Tibial artery (tissue), 4 donors: ENCODE measurements around the gene FAM234A.
A peak's percentile ranks its signal among the peaks of the same experiment; 100 is the strongest.
"Not testable (repeated sequence)": the region's sequence is repeated elsewhere in the genome, so short reads cannot be mapped to it uniquely, and the experiment has no call there.

Experiments
- DNase-seq, 2 donors: peaks; one replicate each; pipeline ENCODE4 v3.0.0-alpha.2; 2019
- H3K27ac ChIP-seq, 2 donors: fragments of 200-600 bp; sonication (generic) in 1 of 2; 1 replicate in 1 of 2; 2 replicates in 1 of 2; pipeline ENCODE4 v1.5.1; 2018 to 2019; ENCODE audit warnings: mild to moderate bottlenecking in 1 of 2
- H3K27me3 ChIP-seq, 2 donors: fragments of 200-600 bp; sonication (generic) in 1 of 2; one replicate each; pipeline versions ENCODE4 v1.5.1 to v1.6.0; 2016 to 2019
- H3K36me3 ChIP-seq, 3 donors: fragments of 200-600 bp; sonication (generic) in 2 of 3; one replicate each; pipeline ENCODE4 v1.5.1; 2016 to 2019; ENCODE audit warnings: mild to moderate bottlenecking in 2 of 3
- H3K4me1 ChIP-seq, 4 donors: fragments of 200-600 bp; sonication (generic) in 2 of 4; 1 replicate in 3 of 4; 2 replicates in 1 of 4; pipeline ENCODE4 v1.5.1; 2016 to 2019
- H3K4me3 ChIP-seq, 2 donors: fragments of 200-600 bp; sonication (generic) in 1 of 2; 1 replicate in 1 of 2; 2 replicates in 1 of 2; pipeline ENCODE4 v1.5.1; 2018 to 2019; ENCODE audit warnings: mild to moderate bottlenecking in 2 of 2
- H3K9me3 ChIP-seq, 3 donors: fragments of 200-600 bp; sonication (generic) in 1 of 3; one replicate each; pipeline ENCODE4 v1.5.1; 2016 to 2019
- CTCF ChIP-seq, 2 experiments: fragments of 200-600 bp in 1 of 2; fragments of 450-650 bp in 1 of 2; IDR thresholded peaks; one replicate each; pipeline ENCODE4 v1.5.1; 2017 to 2019; ENCODE audit warnings: antibody characterized with exemption in 2 of 2, mild to moderate bottlenecking in 1 of 2, moderate library complexity in 1 of 2
- intact Hi-C: fragments of 100-400 bp; cut with DNase I; formaldehyde crosslinking; loops from one replicate; pipeline ENCODE4 v1.15.0; 2023; ENCODE audit warnings: low total_unique reads

The FAM234A gene

GRCh38 chr16:228852-229730 lies 5.5 kb upstream of the FAM234A start, which contains the start of gene LUC7L:
Gene LUC7L, minus strand, starts transcription at chr16:229449. Its CDS starts 110 bp downstream, at chr16:229339.
- Histone ChIP-seq H3K9me3 (no peaks in the 10 kb centered on the region), H3K27me3 (no peaks in the 10 kb centered on the region), H3K4me3 (peak within 1 kb of the TSS; percentile 79 to 88), H3K4me1 (peaks cover 5 to 23% (median 14%) of the 10 kb centered on the region in 4 donors), H3K27ac (peak within 1 kb of the TSS; percentile 90 to 95), H3K36me3 (peaks cover 29 to 36% (median 32%) of the 10 kb centered on the region in 3 donors)
- DNase-seq: peak; percentile 84 to 90
- intact Hi-C loops: no loop called here
- no peak for TF ChIP-seq CTCF (IDR thresholded peaks at IDR 0.05)

- no peak for TF ChIP-seq CTCF (IDR thresholded peaks at IDR 0.05)
- Histone ChIP-seq H3K36me3 (peaks cover 22 to 29% (median 25%) of the 10 kb centered on the region in 3 donors), H3K27ac (peak overlapping the region; percentile 90 to 95), H3K4me1 (peaks cover 5 to 25% (median 14%) of the 10 kb centered on the region in 4 donors), H3K4me3 (peak overlapping the region; percentile 79 to 88), H3K9me3 (no peaks in the 10 kb centered on the region), H3K27me3 (no peaks in the 10 kb centered on the region)
- intact Hi-C loops: no loop called here
- no peak for DNase-seq
These were observed 4.8 kb upstream of the FAM234A start for GRCh38 chr16:229731-230281.

- intact Hi-C loops, H3K27ac ChIP-seq, H3K9me3 ChIP-seq, H3K27me3 ChIP-seq, H3K4me3 ChIP-seq, DNase-seq: not testable (repeated sequence)
- Histone ChIP-seq H3K4me1 (peaks cover 5 to 25% (median 14%) of the 10 kb centered on the region in 4 donors), H3K36me3 (peaks cover 19 to 24% (median 21%) of the 10 kb centered on the region in 3 donors)
These were observed 4.3 kb upstream of the FAM234A start for GRCh38 chr16:230351-230750.

- intact Hi-C loops: no loop called here
- Histone ChIP-seq H3K4me1 (peaks cover 5 to 30% (median 19%) of the 10 kb centered on the region in 4 donors), H3K27me3 (no peaks in the 10 kb centered on the region), H3K9me3 (no peaks in the 10 kb centered on the region), H3K27ac (no peak overlapping the region), H3K4me3 (no peak overlapping the region), H3K36me3 (peaks cover 13 to 18% (median 16%) of the 10 kb centered on the region in 3 donors)
- TF ChIP-seq CTCF (IDR thresholded peaks at IDR 0.05): no peak
- DNase-seq: no peak
These were observed 3.7 kb upstream of the FAM234A start for GRCh38 chr16:230949-231348.

DNA sequence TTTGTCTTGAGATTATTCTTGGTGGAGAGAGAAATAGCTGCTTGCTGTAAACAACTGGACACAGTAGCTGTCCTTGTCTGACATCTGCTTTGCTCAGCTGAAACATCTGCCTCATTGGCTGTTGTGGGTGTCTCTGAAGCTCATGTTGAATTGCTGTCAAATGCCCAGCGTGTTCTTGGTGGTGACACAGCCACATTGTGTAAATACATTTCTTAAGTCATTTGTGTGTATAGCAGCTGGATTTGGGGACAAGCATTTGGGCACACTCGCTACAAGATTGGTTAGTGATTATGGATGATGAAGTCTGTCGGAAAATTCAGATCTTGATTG lies 5.3 kb downstream of the FAM234A start:
- no peaks in the 10 kb centered on the region for H3K9me3 ChIP-seq
- no peaks in the 10 kb centered on the region for H3K27me3 ChIP-seq
- no peak overlapping the region for H3K27ac ChIP-seq
- no peak for DNase-seq
- intact Hi-C loops: loop anchor here (5.0 kb wide), 1 partner anchor 107 kb away; no protein-coding TSS in a partner anchor
- no peak for TF ChIP-seq CTCF (IDR thresholded peaks at IDR 0.05)
- H3K4me1 ChIP-seq: peaks cover 0 to 10% (median 5%) of the 10 kb centered on the region in 4 donors
- H3K36me3 ChIP-seq: no peaks in the 10 kb centered on the region
- H3K4me3 ChIP-seq: no peak overlapping the region

DNA sequence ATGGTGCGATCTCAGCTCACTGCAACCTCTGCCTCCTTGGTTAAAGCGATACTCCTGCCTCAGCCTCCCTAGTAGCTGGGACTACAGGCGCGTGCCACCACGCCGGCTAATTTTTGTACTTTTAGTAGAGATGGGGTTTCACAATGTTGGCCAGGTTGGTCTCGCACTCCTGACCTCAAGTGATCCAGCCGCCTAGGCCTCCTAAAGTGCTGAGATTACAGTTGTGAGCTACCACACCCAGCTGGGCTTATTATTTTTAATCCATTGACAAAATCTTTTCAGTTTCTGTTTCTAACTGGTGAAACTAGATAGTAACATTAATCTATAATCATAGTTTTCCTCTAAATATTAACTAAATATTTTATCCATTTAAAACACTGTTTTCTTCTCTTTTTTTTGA lies 5.9 kb downstream of the FAM234A start:
- H3K36me3 ChIP-seq: no peaks in the 10 kb centered on the region
- no peak overlapping the region for H3K27ac ChIP-seq
- no peak for TF ChIP-seq CTCF (IDR thresholded peaks at IDR 0.05)
- intact Hi-C loops: no loop called here
- DNase-seq: no peak
- H3K27me3 ChIP-seq: no peaks in the 10 kb centered on the region
- H3K4me3 ChIP-seq: no peak overlapping the region
- no peaks in the 10 kb centered on the region for H3K9me3 ChIP-seq
- peaks cover 0 to 9% (median 4%) of the 10 kb centered on the region in 4 donors for H3K4me1 ChIP-seq
